ENCODE results near the gene SHB.
A peak's percentile ranks its signal among the peaks of the same experiment; 100 is the strongest.

SHB gene

GRCh38 chr9:38035873-38036272, 33.2 kb downstream of the SHB start:
- Histone ChIP-seq H3K4me1 (ENCODE audit: control insufficient read depth in 1 of 2, insufficient read depth in 2 of 2, low read length in 2 of 2) (peaks cover 43 to 51% of the 10 kb centered on the region in 2 experiments), H4K91ac (ENCODE audit: low read depth, low read length) (no peak overlapping the region), H2AK5ac (ENCODE audit: low read length) (no peak overlapping the region), H3K36me3 (ENCODE audit: control insufficient read depth in 1 of 2, insufficient read depth in 2 of 2, low read length in 2 of 2) (peaks cover 4 to 6% of the 10 kb centered on the region in 2 experiments), H2BK12ac (ENCODE audit: low read length) (no peak overlapping the region), H3K27ac (ENCODE audit: low read depth, low read length) (no peak overlapping the region), H3K4me3 (ENCODE audit: low read depth, low read length) (no peak overlapping the region), H3K4me2 (ENCODE audit: low read length) (no peak overlapping the region), H3K14ac (ENCODE audit: low read length) (no peak overlapping the region), H3K23ac (ENCODE audit: low read length) (no peak overlapping the region), H2AFZ (ENCODE audit: insufficient read depth, low read length, poor library complexity) (no peak overlapping the region), H3K9me3 (ENCODE audit: insufficient read depth, low read depth, low read length) (no peaks in the 10 kb centered on the region), H3K9ac (ENCODE audit: low read length) (no peak overlapping the region), H3K27me3 (ENCODE audit: insufficient read depth, low read length) (no peaks in the 10 kb centered on the region), H4K12ac (ENCODE audit: low read depth, low read length) (no peak overlapping the region), H3K18ac (ENCODE audit: low read length) (no peak overlapping the region), H3K4ac (ENCODE audit: low read depth, low read length) (peak overlapping the region; percentile 83), H3K79me2 (ENCODE audit: control insufficient read depth, insufficient read depth, low read length, poor library complexity) (peaks cover 36% of the 10 kb centered on the region), H3K79me1 (ENCODE audit: low read length) (peaks cover 27% of the 10 kb centered on the region), H2BK120ac (ENCODE audit: insufficient read depth, low read length, poor library complexity) (no peak overlapping the region), H4K8ac (ENCODE audit: low read depth, low read length) (no peak overlapping the region), H2BK5ac (ENCODE audit: low read depth, low read length, poor library complexity) (no peak overlapping the region)
- DNase-seq, result no peak
- WGBS (ENCODE audit: extremely low coverage, insufficient coverage, insufficient read length), result no CpG with 5 or more reads among the region's 8 CpGs

- Histone ChIP-seq H2AFZ (ENCODE audit: insufficient read depth, low read length, poor library complexity) (no peak overlapping the region), H3K23ac (ENCODE audit: low read length) (no peak overlapping the region), H4K8ac (ENCODE audit: low read depth, low read length) (no peak overlapping the region), H3K36me3 (ENCODE audit: control insufficient read depth in 1 of 2, insufficient read depth in 2 of 2, low read length in 2 of 2) (no peaks in the 10 kb centered on the region), H2BK5ac (ENCODE audit: low read depth, low read length, poor library complexity) (no peak overlapping the region), H3K27ac (ENCODE audit: low read depth, low read length) (no peak overlapping the region), H3K4me3 (ENCODE audit: low read depth, low read length) (no peak overlapping the region), H3K4ac (ENCODE audit: low read depth, low read length) (peak overlapping the region; percentile 31), H3K18ac (ENCODE audit: low read length) (no peak overlapping the region), H3K9ac (ENCODE audit: low read length) (no peak overlapping the region), H3K9me3 (ENCODE audit: insufficient read depth, low read depth, low read length) (peaks cover 4% of the 10 kb centered on the region), H3K79me2 (ENCODE audit: control insufficient read depth, insufficient read depth, low read length, poor library complexity) (peaks cover 34% of the 10 kb centered on the region), H3K79me1 (ENCODE audit: low read length) (peaks cover 14% of the 10 kb centered on the region), H3K27me3 (ENCODE audit: insufficient read depth, low read length) (no peaks in the 10 kb centered on the region), H2AK5ac (ENCODE audit: low read length) (no peak overlapping the region), H3K4me2 (ENCODE audit: low read length) (no peak overlapping the region), H3K4me1 (ENCODE audit: control insufficient read depth in 1 of 2, insufficient read depth in 2 of 2, low read length in 2 of 2) (peaks cover 29 to 35% of the 10 kb centered on the region in 2 experiments), H2BK12ac (ENCODE audit: low read length) (no peak overlapping the region), H3K14ac (ENCODE audit: low read length) (no peak overlapping the region), H4K91ac (ENCODE audit: low read depth, low read length) (no peak overlapping the region), H2BK120ac (ENCODE audit: insufficient read depth, low read length, poor library complexity) (no peak overlapping the region), H4K12ac (ENCODE audit: low read depth, low read length) (no peak overlapping the region)
- DNase-seq, result no peak
- WGBS (ENCODE audit: extremely low coverage, insufficient coverage, insufficient read length), result no CpG with 5 or more reads among the region's 8 CpGs
Observed at GRCh38 chr9:38033941-38034340, 35.1 kb downstream of the SHB start.

DNA sequence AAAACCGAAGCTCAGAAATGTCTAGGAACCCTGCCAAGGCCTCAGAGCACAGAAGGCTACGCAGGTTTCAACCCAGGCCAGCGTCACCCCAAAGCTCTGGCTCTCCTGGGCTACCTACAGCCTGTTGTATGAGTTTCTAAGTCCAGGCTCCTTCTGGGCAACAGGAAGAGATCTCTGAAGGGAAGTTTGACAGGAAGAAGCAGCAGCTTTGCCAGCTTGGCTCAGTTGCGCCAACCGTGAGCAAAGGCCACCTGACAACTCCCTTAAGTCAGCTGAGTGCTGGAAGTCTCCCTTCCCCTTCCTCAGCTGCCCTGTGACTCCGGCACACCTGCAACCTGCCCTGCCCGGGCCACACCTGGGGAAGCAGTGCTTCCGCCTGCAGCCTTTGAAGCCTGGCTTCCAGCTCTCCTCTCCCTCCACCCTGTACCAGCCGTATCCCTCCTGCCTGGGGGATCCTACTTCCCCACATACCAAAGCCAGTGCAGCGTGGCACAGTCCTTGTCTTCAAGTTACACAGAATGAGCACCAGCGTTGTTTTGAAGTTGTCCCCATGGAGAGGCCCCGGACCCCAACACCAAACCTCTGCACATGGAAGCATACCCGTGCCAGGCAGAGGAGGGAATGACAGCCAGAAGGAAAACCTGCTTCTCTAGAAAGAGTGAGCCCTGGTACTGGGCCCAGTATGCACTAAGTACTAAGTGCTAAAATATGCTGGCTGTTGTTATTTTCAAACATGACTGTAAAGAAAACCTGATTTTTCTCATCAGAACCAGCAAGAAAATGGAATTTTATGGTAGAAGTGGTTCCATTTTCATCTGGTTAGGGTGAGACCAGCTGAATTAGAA, 36.5 kb downstream of the SHB start:
- no peak overlapping the region for H4K91ac ChIP-seq (ENCODE audit: low read depth, low read length)
- H2BK120ac ChIP-seq (ENCODE audit: insufficient read depth, low read length, poor library complexity), result no peak overlapping the region
- H3K9ac ChIP-seq (ENCODE audit: low read length), result no peak overlapping the region
- no CpG with 5 or more reads among the region's 13 CpGs for WGBS (ENCODE audit: extremely low coverage, insufficient coverage, insufficient read length)
- no peak overlapping the region for H2AFZ ChIP-seq (ENCODE audit: insufficient read depth, low read length, poor library complexity)
- H3K23ac ChIP-seq (ENCODE audit: low read length), result no peak overlapping the region
- H3K4me3 ChIP-seq (ENCODE audit: low read depth, low read length), result no peak overlapping the region
- H3K4me2 ChIP-seq (ENCODE audit: low read length), result no peak overlapping the region
- no peaks in the 10 kb centered on the region for H3K36me3 ChIP-seq (ENCODE audit: control insufficient read depth in 1 of 2, insufficient read depth in 2 of 2, low read length in 2 of 2)
- peak overlapping the region; percentile 65 for H3K4ac ChIP-seq (ENCODE audit: low read depth, low read length)
- no peak overlapping the region for H2BK5ac ChIP-seq (ENCODE audit: low read depth, low read length, poor library complexity)
- peaks cover 29 to 31% of the 10 kb centered on the region in 2 experiments for H3K4me1 ChIP-seq (ENCODE audit: control insufficient read depth in 1 of 2, insufficient read depth in 2 of 2, low read length in 2 of 2)
- no peaks in the 10 kb centered on the region for H3K27me3 ChIP-seq (ENCODE audit: insufficient read depth, low read length)
- peaks cover 8% of the 10 kb centered on the region for H3K79me1 ChIP-seq (ENCODE audit: low read length)
- peaks cover 35% of the 10 kb centered on the region for H3K79me2 ChIP-seq (ENCODE audit: control insufficient read depth, insufficient read depth, low read length, poor library complexity)
- no peak overlapping the region for H4K8ac ChIP-seq (ENCODE audit: low read depth, low read length)
- H4K12ac ChIP-seq (ENCODE audit: low read depth, low read length), result no peak overlapping the region
- DNase-seq, result no peak
- no peak overlapping the region for H2BK12ac ChIP-seq (ENCODE audit: low read length)
- H2AK5ac ChIP-seq (ENCODE audit: low read length), result no peak overlapping the region
- peak overlapping the region; percentile 13 for H3K14ac ChIP-seq (ENCODE audit: low read length)
- peaks cover 4% of the 10 kb centered on the region for H3K9me3 ChIP-seq (ENCODE audit: insufficient read depth, low read depth, low read length)
- no peak overlapping the region for H3K27ac ChIP-seq (ENCODE audit: low read depth, low read length)
- peak overlapping the region; percentile 46 for H3K18ac ChIP-seq (ENCODE audit: low read length)

DNA sequence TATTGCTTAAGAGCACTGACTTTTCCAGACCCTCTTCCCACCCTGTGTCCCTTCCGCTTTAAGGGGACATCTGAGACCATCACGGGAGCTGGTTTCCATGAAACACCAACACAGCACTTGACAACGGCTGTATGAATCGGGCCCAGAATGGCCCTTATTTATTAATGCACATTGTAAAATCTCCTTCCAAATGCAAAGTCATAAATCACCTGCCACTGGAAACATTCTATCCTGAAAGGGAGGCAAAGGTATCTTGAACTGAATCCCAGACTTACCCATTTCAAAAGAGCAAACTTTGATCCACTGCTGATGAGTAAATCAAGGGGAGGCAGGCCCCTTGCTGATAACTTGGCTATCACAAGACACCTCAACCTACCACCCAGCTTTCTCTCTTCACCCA, 37.4 kb downstream of the SHB start:
- no peak overlapping the region for H3K4me3 ChIP-seq (ENCODE audit: low read depth, low read length)
- H3K9ac ChIP-seq (ENCODE audit: low read length), result no peak overlapping the region
- H2BK5ac ChIP-seq (ENCODE audit: low read depth, low read length, poor library complexity), result no peak overlapping the region
- H3K23ac ChIP-seq (ENCODE audit: low read length), result no peak overlapping the region
- H3K4ac ChIP-seq (ENCODE audit: low read depth, low read length), result peak overlapping the region; percentile 82
- peaks cover 4% of the 10 kb centered on the region for H3K9me3 ChIP-seq (ENCODE audit: insufficient read depth, low read depth, low read length)
- no peak overlapping the region for H4K91ac ChIP-seq (ENCODE audit: low read depth, low read length)
- no peak overlapping the region for H3K4me2 ChIP-seq (ENCODE audit: low read length)
- H2AFZ ChIP-seq (ENCODE audit: insufficient read depth, low read length, poor library complexity), result no peak overlapping the region
- H4K12ac ChIP-seq (ENCODE audit: low read depth, low read length), result no peak overlapping the region
- peaks cover 12% of the 10 kb centered on the region for H3K79me1 ChIP-seq (ENCODE audit: low read length)
- H3K14ac ChIP-seq (ENCODE audit: low read length), result no peak overlapping the region
- H3K36me3 ChIP-seq (ENCODE audit: control insufficient read depth in 1 of 2, insufficient read depth in 2 of 2, low read length in 2 of 2), result no peaks in the 10 kb centered on the region
- no CpG with 5 or more reads among the region's 4 CpGs for WGBS (ENCODE audit: extremely low coverage, insufficient coverage, insufficient read length)
- peaks cover 35% of the 10 kb centered on the region for H3K79me2 ChIP-seq (ENCODE audit: control insufficient read depth, insufficient read depth, low read length, poor library complexity)
- H4K8ac ChIP-seq (ENCODE audit: low read depth, low read length), result no peak overlapping the region
- no peaks in the 10 kb centered on the region for H3K27me3 ChIP-seq (ENCODE audit: insufficient read depth, low read length)
- no peak overlapping the region for H3K27ac ChIP-seq (ENCODE audit: low read depth, low read length)
- H2AK5ac ChIP-seq (ENCODE audit: low read length), result no peak overlapping the region
- H2BK12ac ChIP-seq (ENCODE audit: low read length), result no peak overlapping the region
- no peak for DNase-seq
- peaks cover 32% of the 10 kb centered on the region in 2 experiments for H3K4me1 ChIP-seq (ENCODE audit: control insufficient read depth in 1 of 2, insufficient read depth in 2 of 2, low read length in 2 of 2)
- no peak overlapping the region for H2BK120ac ChIP-seq (ENCODE audit: insufficient read depth, low read length, poor library complexity)
- H3K18ac ChIP-seq (ENCODE audit: low read length), result peak overlapping the region; percentile 1
